Measurements from ENCODE around the gene METTL6. TPM values are rescaled to one million over a fixed set of nuclear protein-coding genes. Genes with fewer than 3 reads are reported as not detected.

METTL6 gene
- total RNA-seq, 6 experiments from 2014 or later, result 17.9 to 21.3 (median 19.8) TPM

DNA sequence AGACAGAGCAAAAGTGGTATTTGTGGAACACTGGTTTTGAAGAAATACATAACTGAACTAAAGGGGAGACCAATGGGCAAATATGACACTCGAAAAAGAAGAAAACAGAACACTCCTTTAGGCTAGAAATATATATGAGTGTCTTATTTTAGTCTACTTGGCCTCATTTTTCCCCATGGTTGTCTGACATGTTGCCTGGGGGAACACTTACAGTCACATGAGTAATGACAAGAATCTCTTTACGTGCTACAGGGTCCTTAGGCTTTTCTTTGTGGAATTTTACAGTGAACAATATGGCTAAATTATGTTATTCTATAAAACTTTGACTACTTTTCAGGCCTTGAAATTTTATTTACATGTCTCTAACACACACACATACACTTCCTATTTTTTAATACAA, 17.6 kb downstream of the METTL6 start:
- no peaks in the 10 kb centered on the region for H3K27me3 Mint-ChIP-seq (ENCODE audit: insufficient read depth)
- no peak for TF ChIP-seq CTCF (IDR thresholded peaks at IDR 0.05)
- H3K27ac Mint-ChIP-seq, result no peak overlapping the region
- no peak overlapping the region for H3K4me3 Mint-ChIP-seq
- DNase-seq, result no peak
- peaks cover 2% of the 10 kb centered on the region for H3K36me3 Mint-ChIP-seq (ENCODE audit: low read depth)
- no peaks in the 10 kb centered on the region for H3K9me3 Mint-ChIP-seq
- no peaks in the 10 kb centered on the region for H3K4me1 Mint-ChIP-seq (ENCODE audit: low read depth)

DNA sequence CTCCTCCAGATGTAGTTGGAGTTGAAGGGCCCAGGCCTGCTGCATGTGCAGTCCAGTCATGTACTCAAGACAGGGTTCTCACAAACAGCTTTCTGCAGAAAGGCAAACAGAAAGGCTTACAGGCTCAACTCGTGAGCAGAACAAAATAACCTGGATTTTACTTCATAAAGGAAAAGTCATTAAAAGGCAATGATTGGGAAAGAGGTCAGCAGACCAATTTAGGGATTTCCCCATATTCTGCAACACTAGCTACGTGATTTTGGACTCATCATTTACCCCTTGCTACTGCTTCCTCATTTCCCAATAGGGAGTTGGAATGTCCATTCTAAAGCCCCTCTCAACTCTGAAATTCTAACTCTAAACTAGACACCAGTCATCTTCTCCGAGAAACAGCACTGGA, 18.1 kb downstream of the METTL6 start:
- TF ChIP-seq CTCF (IDR thresholded peaks at IDR 0.05), result no peak
- no peak overlapping the region for H3K27ac Mint-ChIP-seq
- H3K4me1 Mint-ChIP-seq (ENCODE audit: low read depth), result no peaks in the 10 kb centered on the region
- no peak overlapping the region for H3K4me3 Mint-ChIP-seq
- no peaks in the 10 kb centered on the region for H3K36me3 Mint-ChIP-seq (ENCODE audit: low read depth)
- DNase-seq, result no peak
- H3K9me3 Mint-ChIP-seq, result no peaks in the 10 kb centered on the region
- H3K27me3 Mint-ChIP-seq (ENCODE audit: insufficient read depth), result no peaks in the 10 kb centered on the region

GRCh38 chr3:15405448-15406050, 21.8 kb downstream of the METTL6 start:
- Mint-ChIP-seq H3K27me3 (ENCODE audit: insufficient read depth) (no peaks in the 10 kb centered on the region; the same call in none of the 2 replicates), H3K9me3 (no peaks in the 10 kb centered on the region), H3K36me3 (ENCODE audit: low read depth) (no peaks in the 10 kb centered on the region)

DNA sequence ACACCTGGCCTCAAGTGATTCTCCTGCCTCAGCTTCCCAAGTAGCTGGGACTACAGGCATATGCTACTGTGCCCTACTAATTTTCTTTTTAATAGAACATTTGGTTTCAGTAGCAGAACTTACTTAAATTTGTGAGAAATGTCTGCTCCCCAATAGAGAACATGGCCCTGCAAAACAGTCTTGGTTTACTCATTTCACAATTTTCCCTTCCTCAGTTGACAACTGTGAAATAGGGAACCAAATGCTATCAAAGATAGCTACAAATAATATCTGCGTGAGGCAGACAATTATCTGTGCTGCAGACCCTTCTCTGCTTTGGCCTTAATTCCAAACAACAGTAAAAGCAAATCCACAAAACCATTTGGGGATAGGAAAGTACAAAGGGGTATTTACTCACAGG, 22.6 kb downstream of the METTL6 start:
- H3K4me3 Mint-ChIP-seq, result no peak overlapping the region
- TF ChIP-seq CTCF (IDR thresholded peaks at IDR 0.05), result no peak
- H3K27me3 Mint-ChIP-seq (ENCODE audit: insufficient read depth), result no peaks in the 10 kb centered on the region; the same call in none of the 2 replicates
- no peak for DNase-seq
- no peaks in the 10 kb centered on the region for H3K9me3 Mint-ChIP-seq
- H3K36me3 Mint-ChIP-seq (ENCODE audit: low read depth), result no peaks in the 10 kb centered on the region
- H3K4me1 Mint-ChIP-seq (ENCODE audit: low read depth), result no peaks in the 10 kb centered on the region
- H3K27ac Mint-ChIP-seq, result no peak overlapping the region

More at GRCh38 chr3:15405448-15406050, 21.8 kb downstream of the METTL6 start:
- Mint-ChIP-seq H3K27ac (no peak overlapping the region), H3K4me3 (no peak overlapping the region), H3K4me1 (ENCODE audit: low read depth) (no peaks in the 10 kb centered on the region)
- DNase-seq, result peak; percentile 61
- peak; percentile 89 for TF ChIP-seq CTCF (IDR thresholded peaks at IDR 0.05)

GRCh38 chr3:15403965-15404364, 23.4 kb downstream of the METTL6 start:
- no peak for DNase-seq
- Mint-ChIP-seq H3K4me1 (ENCODE audit: low read depth) (no peaks in the 10 kb centered on the region), H3K36me3 (ENCODE audit: low read depth) (no peaks in the 10 kb centered on the region), H3K4me3 (no peak overlapping the region), H3K9me3 (no peaks in the 10 kb centered on the region), H3K27ac (no peak overlapping the region), H3K27me3 (ENCODE audit: insufficient read depth) (peaks cover 1% of the 10 kb centered on the region)
- no peak for TF ChIP-seq CTCF (IDR thresholded peaks at IDR 0.05)
